Inferior parietal cortex (tissue), 1 donor: ENCODE results near the gene AEBP1.

Source experiments
- DNase-seq: peaks from one replicate; pipeline ENCODE4 v3.0.0-alpha.2; 2016; ENCODE audit errors: extremely low spot score

The AEBP1 gene

DNA sequence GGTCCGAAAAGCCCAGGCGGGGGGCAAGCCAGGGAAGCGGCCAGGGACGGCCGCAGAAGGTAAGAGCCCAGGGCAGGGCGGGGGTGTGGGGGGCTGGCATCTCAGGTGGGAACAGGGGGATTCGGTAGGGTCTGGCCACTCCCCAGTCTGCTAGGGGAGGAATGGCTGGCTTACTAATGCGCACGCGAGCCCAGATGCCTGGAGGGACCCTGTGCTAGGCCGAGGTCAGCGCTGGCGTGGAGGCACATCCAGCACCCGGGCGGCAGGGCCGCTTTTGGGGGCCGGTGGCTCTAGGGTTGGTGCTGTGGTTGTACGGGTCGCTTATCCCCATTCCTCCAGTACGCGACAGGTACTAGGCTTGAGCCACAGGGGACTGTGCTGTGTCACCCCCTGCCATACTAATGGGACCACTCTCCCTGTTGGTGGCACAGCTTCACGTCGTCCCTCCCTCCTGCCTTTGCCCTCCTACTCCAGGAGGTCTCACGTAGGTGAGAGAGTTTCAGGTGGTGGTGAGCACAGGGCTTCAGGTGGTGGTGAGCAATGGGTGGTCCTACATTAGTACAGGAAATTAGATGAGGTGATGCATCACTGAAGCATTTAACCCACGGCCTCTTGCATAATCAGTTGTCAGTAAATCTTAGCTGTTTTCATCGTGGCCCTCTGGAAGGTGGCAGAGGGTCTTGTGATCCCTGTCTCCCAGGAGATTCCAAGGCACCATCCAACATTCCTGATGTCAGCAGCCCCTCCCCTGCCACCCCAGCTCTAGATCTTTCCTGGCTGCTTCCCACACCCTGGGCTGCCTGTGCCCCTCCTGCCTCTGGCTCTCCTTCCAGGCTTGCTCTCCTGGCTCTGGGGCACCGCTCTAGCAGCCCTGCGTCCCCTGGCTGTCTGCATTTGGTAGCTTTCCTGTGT is 971 bp downstream of the AEBP1 start:
- no peak for DNase-seq

DNA sequence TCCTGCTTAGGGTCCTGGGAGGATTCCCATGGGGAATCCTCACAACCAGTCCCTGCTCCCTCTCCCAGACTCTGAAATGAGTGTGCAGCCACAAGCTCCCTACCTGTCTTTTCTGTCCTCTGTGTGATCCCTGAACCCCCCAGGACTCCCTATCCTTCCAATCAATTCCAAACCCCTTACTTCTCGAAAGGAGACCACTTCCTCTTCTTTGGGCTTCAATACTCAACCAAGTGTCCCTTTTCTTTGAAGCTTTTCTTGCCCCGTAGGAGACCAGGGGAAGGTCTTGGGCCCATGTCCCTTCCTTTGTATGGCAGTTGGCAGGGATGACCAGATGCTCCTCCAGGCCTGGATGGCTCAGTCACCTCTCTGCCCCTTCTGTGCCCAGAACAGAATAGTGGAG is 1.7 kb downstream of the AEBP1 start:
- DNase-seq, result no peak

DNA sequence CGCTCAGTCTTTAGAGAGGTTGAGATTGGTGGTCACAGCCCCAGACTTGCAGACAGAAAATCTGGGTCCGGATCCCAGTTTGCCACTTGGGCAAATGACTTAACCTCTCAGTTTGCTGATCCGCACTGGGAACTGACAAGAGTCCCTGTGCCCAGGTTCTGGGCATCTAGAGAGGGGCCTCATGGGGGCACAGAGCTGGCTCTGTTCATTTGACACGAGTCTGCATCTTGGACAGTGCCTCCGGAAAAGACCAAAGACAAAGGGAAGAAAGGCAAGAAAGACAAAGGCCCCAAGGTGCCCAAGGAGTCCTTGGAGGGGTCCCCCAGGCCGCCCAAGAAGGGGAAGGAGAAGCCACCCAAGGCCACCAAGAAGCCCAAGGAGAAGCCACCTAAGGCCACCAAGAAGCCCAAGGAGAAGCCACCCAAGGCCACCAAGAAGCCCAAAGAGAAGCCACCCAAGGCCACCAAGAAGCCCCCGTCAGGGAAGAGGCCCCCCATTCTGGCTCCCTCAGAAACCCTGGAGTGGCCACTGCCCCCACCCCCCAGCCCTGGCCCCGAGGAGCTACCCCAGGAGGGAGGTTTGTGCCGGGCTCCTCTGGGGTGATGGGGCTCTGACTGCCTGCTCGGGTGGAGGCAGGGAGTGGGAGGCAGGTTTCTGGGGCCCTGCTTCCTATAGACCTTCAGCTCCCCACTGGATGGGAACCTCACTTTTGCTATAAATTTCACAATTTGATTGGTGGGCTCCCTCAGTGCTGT is 2.3 kb downstream of the AEBP1 start:
- no peak for DNase-seq

DNA sequence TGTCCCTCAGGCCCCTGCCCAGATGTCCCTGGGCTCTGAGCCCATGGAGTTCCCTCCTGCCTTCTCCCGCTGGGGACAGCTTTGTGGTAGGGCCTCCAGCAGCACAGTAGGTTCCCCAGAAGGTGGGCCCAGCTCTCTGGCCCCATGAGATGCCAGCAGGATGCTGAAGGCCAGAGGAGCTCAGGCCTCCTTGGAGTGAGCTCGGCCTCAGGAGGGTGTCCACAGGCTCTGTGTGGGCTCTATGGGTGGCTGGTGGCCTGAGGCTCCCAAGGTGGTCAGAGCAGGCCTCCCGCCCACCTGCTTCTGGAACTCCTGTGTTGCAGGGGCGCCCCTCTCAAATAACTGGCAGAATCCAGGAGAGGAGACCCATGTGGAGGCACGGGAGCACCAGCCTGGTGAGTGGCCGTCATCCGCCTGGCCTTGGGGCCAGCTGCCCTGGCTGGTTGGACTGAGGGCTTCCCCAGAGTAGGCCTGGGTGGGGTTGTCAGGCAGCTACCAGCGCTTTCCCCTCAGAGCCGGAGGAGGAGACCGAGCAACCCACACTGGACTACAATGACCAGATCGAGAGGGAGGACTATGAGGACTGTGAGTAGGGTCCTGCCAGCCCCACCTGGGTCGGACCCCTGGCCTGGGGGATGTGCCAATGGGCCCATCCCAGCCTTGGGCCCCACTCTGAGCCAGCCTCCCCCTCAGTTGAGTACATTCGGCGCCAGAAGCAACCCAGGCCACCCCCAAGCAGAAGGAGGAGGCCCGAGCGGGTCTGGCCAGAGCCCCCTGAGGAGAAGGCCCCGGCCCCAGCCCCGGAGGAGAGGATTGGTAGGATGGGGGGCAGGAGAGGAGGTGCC is 3.2 kb downstream of the AEBP1 start:
- no peak for DNase-seq

DNA sequence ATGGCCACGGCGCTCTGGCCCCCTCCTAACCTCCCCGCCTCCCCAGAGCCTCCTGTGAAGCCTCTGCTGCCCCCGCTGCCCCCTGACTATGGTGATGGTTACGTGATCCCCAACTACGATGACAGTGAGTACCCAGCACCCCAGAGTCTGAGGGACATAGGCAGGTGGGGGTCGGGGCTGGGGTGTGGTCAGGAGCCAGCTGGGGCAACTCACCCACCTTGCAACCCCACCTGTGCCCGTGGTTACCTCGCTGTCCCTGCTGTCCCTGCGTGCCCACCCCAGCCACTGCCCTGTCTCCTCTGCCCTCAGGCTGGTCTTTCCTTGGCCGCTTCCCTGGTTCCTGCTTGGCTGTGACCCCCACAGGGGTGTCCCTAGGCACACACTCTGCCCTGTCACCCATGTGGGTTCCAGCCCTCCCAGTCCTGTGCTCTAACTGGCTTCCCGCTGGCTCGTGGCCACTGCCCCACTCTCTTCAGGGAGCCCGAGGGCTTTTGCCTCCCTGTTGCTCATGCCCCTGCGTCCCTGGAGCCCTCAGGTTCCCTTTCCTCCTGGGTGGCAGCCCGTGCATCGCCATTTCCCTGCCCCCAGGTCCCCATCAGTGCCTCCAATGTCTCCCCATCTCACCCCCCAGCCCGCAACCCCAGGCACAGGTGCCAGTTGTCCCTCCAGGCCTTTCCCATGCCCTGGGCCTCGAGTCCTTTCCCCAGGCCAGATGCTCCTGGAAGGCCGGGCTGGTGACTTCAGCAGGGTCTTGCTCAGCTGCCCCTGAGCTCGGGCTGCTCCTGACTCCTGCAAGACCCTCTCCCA is 4.0 kb downstream of the AEBP1 start:
- DNase-seq, result no peak

DNA sequence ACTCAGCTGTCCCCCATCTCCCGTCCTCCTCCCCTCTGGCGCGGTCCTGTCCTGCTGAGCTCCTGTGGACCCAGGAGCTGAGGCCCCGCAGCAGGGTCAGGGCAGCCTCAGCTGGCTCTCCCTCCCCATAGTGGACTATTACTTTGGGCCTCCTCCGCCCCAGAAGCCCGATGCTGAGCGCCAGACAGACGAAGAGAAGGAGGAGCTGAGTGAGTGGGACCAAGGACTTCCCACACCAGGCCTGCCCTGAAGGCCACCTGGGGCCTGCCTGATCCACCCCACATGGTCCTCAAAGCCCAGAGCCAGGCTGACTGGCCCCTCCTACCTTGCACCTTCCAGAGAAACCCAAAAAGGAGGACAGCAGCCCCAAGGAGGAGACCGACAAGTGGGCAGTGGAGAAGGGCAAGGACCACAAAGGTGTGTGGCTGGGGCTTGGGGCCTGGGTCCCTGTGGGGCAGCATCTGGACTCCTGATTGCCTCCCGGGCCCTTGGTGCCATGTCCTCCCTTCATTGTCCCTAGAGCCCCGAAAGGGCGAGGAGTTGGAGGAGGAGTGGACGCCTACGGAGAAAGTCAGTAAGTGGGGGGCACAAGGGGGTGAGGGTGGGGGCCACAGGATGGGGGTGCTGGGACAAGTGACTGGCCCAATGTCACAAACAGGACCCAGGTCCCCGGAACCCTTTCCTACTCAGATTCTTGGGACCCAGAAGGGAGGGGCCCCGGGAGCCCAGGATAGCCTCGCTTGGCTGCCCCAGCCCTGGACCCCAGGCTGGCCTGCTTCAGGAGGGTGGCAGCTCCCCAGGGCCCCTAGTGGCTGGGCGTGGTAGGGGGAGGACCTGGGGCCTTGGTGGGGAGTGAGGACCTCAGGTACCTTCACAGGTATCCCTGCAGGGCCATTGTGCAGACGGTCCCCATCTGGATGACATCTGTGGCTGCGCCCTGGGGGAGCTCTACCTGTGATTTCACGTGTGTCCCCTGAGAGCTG is 4.9 kb downstream of the AEBP1 start:
- DNase-seq, result no peak

DNA sequence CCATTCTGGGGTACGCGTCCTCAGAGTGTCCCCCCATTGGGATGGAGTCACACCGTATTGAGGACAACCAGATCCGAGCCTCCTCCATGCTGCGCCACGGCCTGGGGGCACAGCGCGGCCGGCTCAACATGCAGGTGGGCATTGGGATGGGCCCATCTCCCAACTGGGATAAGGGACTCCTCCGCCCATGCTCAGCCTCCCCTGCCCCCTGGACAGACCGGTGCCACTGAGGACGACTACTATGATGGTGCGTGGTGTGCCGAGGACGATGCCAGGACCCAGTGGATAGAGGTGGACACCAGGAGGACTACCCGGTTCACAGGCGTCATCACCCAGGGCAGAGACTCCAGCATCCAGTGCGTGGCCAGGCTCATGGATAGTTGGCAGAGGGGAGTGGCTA is 5.8 kb downstream of the AEBP1 start:
- DNase-seq, result no peak

DNA sequence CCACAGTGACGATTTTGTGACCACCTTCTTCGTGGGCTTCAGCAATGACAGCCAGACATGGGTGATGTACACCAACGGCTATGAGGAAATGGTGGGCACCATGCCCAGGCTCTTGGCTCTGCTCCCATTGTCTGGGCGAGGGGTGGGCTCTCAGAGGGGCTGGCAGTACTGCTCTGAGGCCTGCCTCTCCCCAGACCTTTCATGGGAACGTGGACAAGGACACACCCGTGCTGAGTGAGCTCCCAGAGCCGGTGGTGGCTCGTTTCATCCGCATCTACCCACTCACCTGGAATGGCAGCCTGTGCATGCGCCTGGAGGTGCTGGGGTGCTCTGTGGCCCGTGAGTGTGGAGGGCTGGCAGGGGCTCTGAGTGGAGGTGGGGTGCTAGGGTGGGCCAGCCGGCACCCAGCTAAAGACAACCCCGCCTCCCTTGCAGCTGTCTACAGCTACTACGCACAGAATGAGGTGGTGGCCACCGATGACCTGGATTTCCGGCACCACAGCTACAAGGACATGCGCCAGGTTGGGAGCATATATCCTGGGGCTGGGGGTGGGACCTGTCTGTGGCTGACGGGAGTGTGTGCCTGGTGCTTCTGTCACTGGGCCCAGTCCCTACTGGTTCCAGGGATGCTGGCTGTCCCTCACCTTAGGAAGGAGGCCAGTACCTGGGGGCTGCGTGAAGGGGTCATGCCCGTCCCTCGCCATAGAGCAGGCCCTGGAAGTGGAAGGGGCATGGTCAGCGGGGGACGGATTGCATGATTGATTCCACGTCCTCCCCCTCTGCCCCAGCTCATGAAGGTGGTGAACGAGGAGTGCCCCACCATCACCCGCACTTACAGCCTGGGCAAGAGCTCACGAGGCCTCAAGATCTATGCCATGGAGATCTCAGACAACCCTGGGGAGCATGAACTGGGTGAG is 6.8 kb downstream of the AEBP1 start:
- DNase-seq, result no peak

DNA sequence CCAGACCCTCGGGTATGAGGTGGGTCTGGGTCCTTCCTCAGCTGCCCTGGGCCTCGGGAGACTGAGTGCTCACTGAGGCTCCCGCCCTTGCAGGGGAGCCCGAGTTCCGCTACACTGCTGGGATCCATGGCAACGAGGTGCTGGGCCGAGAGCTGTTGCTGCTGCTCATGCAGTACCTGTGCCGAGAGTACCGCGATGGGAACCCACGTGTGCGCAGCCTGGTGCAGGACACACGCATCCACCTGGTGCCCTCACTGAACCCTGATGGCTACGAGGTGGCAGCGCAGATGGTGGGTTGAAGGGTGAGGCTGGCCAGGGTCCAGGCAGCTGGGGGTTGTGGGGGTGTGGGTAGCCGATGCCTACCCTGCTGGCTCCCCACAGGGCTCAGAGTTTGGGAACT is 7.6 kb downstream of the AEBP1 start:
- DNase-seq, result no peak

DNA sequence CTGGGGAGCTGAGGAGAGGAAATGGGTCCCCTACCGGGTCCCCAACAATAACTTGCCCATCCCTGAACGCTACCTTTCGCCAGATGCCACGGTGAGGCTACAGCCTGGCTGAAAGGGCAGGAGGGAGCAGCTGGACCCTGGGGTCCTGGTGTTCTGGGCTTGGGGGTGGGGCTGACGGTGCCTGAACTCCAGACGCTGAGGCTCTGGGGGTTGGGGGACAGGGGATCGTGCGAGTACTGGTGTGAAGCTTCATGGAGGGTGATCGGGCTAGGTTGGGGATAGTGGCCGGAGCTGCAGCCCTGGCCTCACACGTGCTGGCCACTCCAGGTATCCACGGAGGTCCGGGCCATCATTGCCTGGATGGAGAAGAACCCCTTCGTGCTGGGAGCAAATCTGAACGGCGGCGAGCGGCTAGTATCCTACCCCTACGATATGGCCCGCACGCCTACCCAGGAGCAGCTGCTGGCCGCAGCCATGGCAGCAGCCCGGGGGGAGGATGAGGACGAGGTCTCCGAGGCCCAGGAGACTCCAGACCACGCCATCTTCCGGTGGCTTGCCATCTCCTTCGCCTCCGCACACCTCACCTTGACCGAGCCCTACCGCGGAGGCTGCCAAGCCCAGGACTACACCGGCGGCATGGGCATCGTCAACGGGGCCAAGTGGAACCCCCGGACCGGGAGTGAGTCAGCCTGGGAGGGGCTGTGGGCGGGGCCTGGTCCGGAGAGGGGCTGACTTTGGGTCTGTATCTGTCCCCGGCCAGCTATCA is 8.3 kb downstream of the AEBP1 start:
- no peak for DNase-seq

DNA sequence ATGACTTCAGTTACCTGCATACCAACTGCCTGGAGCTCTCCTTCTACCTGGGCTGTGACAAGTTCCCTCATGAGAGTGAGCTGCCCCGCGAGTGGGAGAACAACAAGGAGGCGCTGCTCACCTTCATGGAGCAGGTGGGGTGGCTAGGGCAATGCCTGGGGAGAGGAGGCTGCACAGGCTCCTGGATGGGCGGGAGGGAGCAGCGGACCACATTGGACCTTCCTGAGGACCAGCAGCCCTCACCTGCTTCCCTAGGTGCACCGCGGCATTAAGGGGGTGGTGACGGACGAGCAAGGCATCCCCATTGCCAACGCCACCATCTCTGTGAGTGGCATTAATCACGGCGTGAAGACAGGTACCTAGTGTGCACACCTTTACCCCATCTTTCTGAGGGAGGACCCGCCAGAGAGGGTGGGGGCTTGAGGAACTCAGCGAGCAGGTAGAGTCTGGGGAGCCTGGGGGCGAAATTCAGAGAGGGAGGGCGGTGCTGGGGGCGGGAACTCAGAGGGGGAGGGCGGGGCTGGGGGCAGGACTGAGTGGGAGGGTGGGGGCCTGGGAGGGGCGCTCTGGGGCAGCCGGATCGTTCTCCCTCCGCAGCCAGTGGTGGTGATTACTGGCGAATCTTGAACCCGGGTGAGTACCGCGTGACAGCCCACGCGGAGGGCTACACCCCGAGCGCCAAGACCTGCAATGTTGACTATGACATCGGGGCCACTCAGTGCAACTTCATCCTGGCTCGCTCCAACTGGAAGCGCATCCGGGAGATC is 9.0 kb downstream of the AEBP1 start:
- no peak for DNase-seq

DNA sequence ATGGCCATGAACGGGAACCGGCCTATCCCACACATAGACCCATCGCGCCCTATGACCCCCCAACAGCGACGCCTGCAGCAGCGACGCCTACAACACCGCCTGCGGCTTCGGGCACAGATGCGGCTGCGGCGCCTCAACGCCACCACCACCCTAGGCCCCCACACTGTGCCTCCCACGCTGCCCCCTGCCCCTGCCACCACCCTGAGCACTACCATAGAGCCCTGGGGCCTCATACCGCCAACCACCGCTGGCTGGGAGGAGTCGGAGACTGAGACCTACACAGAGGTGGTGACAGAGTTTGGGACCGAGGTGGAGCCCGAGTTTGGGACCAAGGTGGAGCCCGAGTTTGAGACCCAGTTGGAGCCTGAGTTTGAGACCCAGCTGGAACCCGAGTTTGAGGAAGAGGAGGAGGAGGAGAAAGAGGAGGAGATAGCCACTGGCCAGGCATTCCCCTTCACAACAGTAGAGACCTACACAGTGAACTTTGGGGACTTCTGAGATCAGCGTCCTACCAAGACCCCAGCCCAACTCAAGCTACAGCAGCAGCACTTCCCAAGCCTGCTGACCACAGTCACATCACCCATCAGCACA is 9.7 kb downstream of the AEBP1 start:
- no peak for DNase-seq

DNA sequence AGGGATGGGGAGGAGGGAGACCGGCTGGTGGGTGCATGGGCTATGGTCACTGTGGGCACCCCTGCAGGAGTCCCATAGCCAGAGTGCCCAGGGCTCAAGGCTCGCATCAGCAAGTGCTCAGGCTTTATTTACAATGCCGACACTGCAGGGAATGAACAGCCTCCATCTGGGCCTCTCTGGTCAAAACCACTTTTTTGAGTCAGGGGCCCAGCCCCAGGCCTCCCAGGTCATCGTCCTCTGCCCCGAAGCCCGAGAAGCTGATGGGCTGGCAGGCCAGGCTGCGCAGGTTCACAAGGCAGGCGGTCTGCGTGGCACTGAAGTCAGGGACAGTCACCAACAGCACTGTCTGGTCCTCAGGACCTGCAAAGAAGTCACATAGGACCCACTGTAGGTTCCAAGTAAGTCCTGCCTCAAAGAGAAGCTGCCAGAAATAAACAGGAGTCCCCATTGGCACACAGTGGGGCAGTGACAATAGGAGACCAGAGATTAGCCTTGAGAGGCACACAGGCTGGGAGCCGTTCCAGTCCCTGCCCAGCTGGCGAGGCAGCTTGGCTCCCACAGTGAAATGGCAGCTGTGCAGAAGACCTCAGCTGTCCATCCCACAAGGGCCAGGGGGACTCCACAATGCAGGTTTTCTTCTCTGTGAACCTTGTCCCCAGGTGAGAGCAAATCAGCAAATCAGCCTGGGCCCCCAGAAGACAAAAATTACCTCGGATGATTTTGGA is 10.6 kb downstream of the AEBP1 start:
- peak; percentile 76 for DNase-seq

DNA sequence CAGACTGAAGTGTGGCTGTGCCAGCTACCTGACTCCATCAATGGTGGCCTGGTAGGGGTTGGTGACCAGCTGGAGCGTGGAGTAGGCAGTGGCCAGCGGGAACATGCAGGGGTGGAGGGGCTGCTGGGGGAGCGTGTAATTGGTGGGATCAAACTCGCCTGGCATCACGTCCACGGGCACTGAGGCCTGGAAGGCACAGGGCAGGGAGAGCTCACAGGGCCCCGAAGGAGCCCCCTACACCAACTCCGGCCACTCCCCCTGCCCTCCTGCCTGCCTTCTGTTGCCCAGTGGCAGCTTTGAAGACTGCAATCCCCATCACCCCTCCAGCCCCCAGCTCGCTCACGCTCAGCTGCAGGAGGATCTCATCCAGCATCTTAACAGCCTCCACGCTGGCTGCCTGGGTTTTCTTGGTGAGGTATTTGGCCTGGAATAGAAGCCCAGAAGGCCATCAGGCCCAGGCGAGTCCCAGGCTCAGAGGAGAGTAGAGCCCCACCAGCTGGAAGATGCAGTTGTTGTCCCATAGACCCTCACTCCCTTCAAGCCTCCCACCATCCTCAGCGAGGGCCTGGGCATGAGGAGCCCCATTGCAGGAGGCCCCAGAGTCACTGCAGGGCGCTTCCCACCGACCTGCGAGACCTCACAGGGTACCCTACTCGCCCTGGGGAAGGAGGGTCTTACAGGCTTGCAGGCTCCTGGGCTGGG is 12.1 kb downstream of the AEBP1 start:
- DNase-seq, result no peak

DNA sequence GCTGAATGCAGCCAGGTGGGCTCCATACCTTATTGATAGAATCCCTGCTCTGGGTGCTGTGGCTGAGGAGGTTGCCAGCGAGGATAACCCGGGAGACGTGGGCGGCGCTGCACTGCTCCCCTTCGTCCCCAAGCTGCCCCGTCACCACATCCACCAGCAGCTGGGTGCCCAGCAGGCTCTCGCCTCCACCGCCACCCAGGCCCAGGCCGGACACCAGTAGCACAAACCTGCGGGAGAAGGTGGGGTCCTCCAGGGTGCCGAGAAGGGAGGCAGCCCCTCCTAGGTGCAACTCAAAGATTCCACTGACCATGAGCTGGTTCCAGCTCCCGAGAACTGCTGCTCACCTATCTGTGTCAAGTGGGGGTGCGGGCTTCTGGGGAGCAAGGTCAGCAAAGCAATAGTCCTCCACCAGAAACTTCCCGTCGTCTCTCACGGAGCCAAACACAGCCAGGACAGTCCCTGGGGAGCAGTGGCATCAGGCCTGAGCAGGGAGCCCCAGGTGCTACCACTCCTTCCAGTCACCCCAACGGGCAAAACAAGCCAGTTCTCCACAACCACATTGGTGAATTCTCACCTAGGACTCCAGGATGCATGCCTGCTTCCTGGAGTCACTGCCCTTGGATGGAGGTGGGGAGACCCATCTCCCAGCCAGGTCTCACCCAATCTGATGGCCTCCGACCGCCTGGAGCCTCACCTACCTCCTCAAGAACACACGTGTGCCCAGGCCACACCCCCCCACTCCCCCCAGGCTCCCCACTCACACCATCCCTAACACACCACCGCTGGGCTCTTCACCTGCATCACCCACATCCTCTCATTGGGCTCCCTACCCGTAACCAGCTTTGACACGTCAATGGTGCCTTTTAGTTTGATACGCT is 12.9 kb downstream of the AEBP1 start:
- DNase-seq, result no peak
